BE2C (cell line): Measurements from ENCODE around the gene ECT2L.

Experiments used
- DNase-seq: peaks from one replicate; pipeline ENCODE4 v3.0.0-alpha.2; 2020
- H3K27me3 ChIP-seq: fragments of 250-450 bp; sonication (Bioruptor Pico); 2 replicates; pipeline ENCODE4 v1.5.1; 2020; ENCODE audit warnings: mild to moderate bottlenecking
- H3K36me3 ChIP-seq: fragments of 250-450 bp; sonication (Bioruptor Pico); 2 replicates; pipeline ENCODE4 v1.5.1; 2020; ENCODE audit warnings: mild to moderate bottlenecking
- H3K4me1 ChIP-seq: fragments of 250-450 bp; sonication (Bioruptor Pico); 2 replicates; pipeline ENCODE4 v1.5.1; 2020
- H3K4me3 ChIP-seq: 2 replicates; pipeline ENCODE4 v1.5.1; 2011; ENCODE audit warnings: low read depth, low read length
- H3K9me3 ChIP-seq: fragments of 250-450 bp; sonication (Bioruptor Pico); 2 replicates; pipeline ENCODE4 v1.5.1; 2020
- TF ChIP-seq, protein P1 (sequence below): IDR thresholded peaks from 2 replicates; pipeline ENCODE4 v1.5.1; 2012; ENCODE audit warnings: mild to moderate bottlenecking, low read depth, low read length

The ECT2L gene

DNA sequence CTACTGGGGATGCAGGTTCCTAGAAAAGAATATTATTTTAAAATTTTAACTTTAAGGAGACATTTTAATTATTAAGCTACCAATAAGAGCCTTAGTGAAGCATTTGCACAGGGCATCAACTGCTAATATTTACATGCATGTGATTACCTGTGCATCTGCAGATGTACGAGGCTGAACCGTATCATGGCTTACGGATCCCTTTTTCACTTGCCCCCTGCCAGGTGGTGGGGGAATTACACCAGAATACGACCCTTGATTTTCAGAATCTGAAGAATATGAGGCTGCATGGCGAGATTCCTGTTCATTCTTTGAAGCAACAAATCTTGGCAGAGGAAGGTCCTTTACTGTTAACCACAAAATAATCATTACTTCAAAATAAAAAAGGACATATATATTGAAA is 149.5 kb downstream of the ECT2L start:
- Histone ChIP-seq H3K9me3 (no peaks in the 10 kb centered on the region), H3K27me3 (no peaks in the 10 kb centered on the region), H3K4me3 (no peak overlapping the region), H3K36me3 (peaks cover 33% of the 10 kb centered on the region), H3K4me1 (no peaks in the 10 kb centered on the region; the same call in 1 of the 2 replicates)
- TF ChIP-seq, protein P1, sequence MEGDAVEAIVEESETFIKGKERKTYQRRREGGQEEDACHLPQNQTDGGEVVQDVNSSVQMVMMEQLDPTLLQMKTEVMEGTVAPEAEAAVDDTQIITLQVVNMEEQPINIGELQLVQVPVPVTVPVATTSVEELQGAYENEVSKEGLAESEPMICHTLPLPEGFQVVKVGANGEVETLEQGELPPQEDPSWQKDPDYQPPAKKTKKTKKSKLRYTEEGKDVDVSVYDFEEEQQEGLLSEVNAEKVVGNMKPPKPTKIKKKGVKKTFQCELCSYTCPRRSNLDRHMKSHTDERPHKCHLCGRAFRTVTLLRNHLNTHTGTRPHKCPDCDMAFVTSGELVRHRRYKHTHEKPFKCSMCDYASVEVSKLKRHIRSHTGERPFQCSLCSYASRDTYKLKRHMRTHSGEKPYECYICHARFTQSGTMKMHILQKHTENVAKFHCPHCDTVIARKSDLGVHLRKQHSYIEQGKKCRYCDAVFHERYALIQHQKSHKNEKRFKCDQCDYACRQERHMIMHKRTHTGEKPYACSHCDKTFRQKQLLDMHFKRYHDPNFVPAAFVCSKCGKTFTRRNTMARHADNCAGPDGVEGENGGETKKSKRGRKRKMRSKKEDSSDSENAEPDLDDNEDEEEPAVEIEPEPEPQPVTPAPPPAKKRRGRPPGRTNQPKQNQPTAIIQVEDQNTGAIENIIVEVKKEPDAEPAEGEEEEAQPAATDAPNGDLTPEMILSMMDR: peak; percentile 54
- peak; percentile 41 for DNase-seq

DNA sequence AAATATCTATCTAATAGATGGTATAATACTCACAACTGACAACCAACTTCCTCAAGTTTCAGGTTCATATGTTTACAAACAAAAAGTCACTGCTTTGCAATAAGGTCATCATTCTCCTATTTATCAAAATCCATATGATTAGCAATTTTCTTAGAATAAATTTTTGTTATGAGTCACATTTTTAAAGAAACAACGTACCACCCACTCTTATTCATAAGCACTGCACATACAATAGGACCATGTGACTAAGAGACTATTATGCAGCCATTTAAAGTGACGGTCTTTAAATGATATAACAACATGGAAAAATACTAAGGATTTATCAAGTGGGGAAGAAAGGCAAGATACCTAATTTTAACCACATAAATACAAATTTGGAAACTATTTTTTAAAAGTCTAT is 152.1 kb downstream of the ECT2L start:
- Histone ChIP-seq H3K9me3 (no peaks in the 10 kb centered on the region), H3K36me3 (peaks cover 24% of the 10 kb centered on the region), H3K27me3 (no peaks in the 10 kb centered on the region), H3K4me1 (no peaks in the 10 kb centered on the region; the same call in 1 of the 2 replicates), H3K4me3 (no peak overlapping the region)
- no peak for DNase-seq
- TF ChIP-seq, protein P1: no peak

GRCh38 chr6:138948546-138949179 is 152.8 kb downstream of the ECT2L start:
- no peak overlapping the region for H3K4me3 ChIP-seq
- no peaks in the 10 kb centered on the region for H3K27me3 ChIP-seq
- H3K4me1 ChIP-seq: no peaks in the 10 kb centered on the region; the same call in 1 of the 2 replicates
- no peaks in the 10 kb centered on the region for H3K9me3 ChIP-seq
- H3K36me3 ChIP-seq: peaks cover 17% of the 10 kb centered on the region
- no peak for DNase-seq
- TF ChIP-seq, protein P1: no peak

DNA sequence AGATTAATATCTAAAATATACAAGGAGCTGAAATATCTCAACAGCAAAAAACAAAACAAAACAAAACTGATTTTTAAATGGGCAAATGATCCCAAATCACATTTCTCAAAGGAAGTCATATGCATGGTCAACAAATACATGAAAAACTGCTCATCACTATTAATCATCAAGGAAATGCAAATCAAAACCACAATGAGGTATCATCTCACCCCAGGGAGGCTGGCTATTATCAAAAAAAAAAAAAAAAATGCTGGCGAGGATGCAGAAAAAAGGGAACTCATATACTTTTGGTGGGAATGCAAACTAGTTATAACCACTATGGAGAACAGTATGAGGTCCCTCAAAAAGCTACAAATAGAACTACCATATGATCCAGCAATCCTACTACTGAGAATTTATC is 157.6 kb downstream of the ECT2L start:
- Histone ChIP-seq H3K4me1 (no peaks in the 10 kb centered on the region; the same call in 1 of the 2 replicates), H3K9me3 (no peaks in the 10 kb centered on the region)

More for the DNA sequence above, 157.6 kb downstream of the ECT2L start:
- Histone ChIP-seq H3K4me3 (no peak overlapping the region), H3K27me3 (no peaks in the 10 kb centered on the region), H3K36me3 (no peaks in the 10 kb centered on the region)
- no peak for DNase-seq
- TF ChIP-seq, protein P1: no peak
